Activated CD4-positive, alpha-beta T cell treated with anti-CD3 and anti-CD28 coated beads for 48 hours (primary cell): Measurements from ENCODE around the gene STX2.
A peak's percentile ranks its signal among the peaks of the same experiment; 100 is the strongest.
"Not testable (repeated sequence)": the region's sequence is repeated elsewhere in the genome, so short reads cannot be mapped to it uniquely, and the experiment has no call there.

Source experiments
- DNase-seq: peaks from one replicate; pipeline ENCODE4 v3.0.0-alpha.2; 2020

The STX2 gene

DNA sequence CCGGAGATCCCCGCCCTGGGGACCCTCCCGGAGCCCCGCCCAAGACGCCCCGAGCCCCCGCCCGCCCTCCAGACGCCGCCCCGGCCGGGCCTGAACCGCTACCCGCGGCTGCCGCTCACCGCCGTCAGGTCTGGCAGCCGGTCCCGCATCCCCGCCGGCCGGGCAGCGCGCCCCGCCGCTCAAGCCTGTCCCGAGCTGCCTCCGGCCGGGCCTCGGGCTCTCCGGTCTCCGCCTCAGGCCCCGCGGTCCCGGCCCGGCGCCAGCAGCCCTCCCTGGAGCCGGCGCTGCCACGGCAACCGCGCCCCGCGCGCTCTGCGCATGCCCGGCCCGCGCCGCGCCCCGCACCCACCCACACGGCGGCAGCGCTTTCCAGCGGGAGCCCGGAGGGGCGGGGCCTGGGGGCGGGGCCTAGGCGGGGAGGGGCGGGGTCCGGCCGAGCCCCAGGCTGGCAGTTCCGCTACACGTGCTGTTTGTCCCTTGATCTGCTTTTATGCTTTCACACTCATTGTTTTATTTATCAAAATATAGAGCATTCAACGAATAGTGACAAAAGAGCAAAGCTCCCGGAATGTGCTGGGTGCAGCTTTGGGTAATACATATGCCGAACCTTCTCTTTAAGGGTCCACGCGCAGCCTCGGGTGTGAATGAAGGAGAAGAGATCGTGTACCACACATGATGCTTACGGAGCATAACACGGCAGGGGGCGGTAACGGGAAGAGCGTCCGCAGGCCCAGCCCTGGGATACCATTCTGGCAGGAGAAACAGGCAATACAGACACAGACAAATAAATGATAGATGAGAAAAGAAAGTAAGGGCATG lies at the start of gene STX2:
TSS of gene STX2 (minus strand) at position 300 of the 819 bp plus-strand sequence. CDS start at position 149, 151 bp downstream.
- DNase-seq = peak; percentile 88

DNA sequence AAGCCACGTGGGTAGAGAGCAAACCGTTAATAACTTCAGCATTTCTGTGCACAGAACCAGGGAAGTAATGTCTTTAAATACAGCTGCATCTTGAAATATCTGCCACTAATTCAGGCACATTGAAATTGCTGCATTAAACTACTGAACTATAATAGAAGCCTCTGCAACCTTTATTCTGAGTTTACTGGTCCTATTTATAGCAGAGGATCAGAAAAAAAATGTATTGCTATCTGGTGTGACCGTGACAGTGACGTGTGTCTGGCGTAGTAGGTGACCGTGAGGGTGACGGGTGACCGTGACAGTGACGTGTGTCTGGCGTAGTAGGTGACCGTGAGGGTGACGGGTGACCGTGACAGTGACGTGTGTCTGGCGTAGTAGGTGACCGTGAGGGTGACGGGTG lies 48.1 kb upstream of the STX2 start:
- not testable (repeated sequence) for DNase-seq

DNA sequence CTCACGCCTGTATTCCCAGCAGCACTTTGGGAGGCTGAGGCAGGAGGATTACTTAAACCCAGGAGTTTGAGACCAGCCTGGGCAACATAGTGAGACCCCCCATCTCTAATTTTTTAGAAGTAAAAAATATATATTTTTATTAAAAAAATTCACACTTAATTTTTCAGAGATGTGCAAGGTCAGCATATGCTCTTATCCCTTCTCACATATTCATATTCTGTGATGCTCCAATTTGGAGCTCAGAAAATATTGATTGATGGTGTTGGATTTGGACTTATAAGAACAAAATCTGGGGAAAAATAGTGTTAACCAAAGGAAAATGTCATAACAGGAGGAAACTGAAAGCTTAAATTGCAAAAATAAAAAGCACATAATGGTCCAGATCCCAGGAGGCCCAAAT lies 42.5 kb upstream of the STX2 start:
- DNase-seq = no peak

DNA sequence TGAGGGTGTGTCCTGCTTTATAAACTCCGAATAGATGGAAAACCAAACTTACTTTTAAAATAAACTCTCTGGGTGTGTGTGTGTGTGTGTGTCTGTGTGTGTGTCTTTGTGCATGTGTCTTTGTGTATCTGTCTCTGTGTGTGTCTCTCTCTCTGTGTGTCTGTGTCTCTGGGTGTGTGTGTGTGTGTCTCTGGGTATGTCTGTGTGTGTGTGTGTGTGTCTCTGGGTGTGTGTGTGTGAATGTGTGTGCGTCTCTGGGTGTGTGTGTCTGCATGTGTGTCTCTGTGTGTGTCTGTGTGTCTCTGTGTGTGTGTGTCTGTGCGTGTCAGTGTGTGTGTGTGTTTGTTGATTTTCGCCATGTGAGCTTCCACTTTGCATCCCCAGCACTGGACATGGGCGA lies 42.0 kb upstream of the STX2 start:
- DNase-seq = no peak

DNA sequence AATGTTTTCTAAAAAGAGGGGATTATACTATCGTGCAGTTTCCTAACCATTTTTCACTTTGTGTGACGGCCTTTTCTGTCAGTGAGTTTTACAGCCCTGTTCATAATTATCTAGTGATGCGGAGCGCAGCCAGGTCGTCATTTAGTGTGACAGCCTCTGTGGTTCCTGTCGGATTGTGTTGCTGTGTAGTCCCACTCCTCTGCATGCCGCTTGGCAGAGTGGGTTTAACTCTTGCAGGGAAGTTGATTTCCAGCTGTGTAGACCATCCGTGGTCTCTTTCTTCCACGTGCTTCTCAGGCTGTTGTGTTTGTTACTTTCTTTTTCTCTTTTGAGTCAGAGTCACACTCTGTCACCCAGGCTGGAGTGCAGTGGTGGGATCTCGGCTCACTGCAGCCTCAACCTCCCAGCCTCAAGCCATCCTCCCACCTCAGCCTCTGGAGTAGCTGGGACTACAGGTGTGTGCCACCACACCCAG lies 41.4 kb upstream of the STX2 start:
- DNase-seq = peak; percentile 41

DNA sequence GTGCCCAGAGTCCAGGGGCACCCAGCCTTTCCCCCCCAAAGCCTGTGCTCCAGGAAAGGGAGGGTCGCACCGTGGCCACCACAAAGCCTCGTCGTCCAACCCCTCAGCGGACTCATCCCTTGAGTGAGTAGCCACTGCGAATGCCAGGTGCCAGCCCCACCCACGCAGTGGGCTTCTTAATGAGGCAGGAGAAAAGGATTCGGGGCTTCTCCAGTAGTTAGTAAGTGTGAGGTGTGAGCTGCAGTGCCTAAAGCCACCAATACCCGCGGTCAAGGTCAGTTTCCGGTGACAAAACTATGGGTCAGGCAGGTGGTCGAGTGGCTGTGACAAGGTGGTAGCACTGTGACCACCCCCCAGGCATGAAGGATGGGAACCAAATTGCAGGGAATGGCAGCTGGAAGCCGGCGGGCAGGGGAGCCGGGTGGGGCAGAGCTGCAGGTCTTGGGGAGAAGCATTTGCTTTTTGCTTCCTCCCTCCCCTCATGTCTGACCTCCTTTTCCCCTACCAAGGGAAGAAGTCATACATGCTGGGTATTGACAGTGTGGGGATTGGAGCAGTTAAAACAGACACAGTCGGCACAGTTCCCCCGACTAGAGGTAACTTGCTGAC lies 40.8 kb upstream of the STX2 start:
- peak; percentile 23 for DNase-seq

DNA sequence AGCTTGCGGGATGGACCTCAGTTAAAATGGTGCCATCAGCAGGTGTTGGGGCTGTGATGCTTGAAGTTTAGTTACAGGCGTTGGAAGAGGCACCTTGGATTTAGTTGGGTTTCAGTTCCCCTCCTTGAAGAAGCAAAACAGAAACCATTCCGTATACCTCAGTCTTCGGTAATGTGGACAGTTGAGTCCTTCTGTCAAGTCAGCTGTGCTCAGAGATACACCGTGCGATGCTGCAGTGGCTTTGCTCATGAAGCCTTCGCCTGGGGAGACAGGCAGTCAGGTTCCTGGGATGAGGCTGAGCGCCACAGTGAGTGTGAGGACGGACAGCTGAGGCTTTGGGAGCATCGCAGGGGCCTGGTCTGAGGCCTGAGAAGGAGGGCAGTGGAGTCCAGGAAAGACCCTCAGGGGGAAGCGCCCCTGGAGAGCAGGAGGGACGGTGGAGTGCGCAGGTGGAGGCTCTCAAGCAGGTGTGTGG lies 40.2 kb upstream of the STX2 start:
- DNase-seq = peak; percentile 18

DNA sequence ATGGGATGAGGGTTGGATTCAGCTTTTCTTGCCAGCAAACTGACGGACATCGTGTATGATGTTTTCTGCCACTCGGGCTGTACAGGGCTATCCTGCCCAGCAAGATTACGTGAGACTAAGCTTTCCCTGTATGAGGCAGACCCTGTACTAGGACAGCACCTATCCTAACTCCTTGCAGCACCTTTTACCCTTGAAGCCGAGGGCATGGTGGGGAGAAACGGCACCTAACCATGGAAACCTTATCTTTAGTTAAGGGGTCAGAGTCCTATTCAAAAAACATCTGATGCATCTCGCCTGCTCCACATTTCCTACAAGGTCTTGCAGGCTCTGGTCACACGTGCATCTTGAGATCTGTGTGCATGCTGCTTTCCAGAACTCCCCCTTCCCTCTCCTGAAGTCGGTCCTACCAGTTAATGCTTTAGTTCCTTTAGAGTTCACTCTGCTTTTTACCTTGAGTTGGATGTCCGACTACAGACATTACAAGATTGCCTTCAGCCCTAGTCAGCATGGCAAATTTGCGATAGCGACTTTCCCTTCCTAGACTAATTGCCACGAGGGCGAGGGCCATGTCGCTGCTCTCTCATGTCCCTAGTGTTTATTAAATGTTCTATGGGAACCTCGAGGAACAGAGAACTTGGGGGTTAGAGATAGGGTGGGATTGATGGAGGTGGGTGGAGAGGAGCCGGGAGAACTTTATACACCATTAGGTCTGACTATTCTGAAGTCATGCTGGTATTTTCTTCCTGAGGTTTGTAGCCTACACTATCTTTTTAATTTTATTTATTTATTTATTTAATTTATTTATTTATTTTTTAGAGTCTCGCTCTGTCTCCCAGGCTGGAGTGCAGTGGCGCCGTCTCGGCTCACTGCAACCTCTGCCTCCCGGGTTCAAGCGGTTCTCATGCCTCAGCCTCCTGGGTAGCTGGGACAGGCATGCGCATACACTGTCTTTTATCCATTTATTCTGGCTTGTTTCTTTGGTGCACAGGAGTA lies 39.4 kb upstream of the STX2 start:
- DNase-seq = no peak

DNA sequence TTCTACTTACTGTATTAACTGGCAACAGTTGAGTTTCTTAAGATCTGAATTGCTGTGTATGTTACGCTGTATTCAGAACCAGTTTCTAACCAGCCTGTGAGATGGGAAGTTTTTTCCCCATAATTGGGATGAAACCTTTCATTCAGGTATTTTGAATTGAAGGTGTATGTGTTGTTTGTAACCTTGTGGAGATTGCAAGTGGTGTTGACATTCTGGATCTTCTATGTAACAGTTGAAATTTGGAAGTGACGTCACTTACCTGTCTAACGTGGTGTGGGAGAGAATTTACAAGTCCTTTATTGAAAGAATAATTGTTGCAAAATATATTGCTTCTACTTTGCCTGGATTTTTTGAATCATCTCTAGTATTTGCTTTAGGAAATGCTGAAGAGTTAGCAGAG lies 38.3 kb upstream of the STX2 start:
- no peak for DNase-seq

DNA sequence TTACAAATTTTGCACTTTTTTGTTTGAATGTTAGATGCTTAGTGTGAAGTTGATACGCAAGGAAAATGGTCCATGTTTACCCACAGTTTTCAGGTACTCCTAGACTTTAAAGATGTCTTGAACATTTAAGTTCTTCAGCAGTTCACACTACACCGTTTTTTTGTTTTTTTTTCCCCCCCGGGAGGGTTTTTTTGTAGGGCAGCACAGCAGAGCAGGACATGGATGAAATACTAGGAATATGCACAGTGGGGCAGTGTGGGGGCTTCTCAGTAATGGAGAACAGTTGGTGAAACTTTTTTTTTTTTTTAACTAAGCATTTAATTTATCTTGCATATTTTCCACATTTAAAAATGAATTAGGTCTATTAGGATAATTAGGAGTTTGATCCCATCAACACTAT lies 37.7 kb upstream of the STX2 start:
- no peak for DNase-seq

DNA sequence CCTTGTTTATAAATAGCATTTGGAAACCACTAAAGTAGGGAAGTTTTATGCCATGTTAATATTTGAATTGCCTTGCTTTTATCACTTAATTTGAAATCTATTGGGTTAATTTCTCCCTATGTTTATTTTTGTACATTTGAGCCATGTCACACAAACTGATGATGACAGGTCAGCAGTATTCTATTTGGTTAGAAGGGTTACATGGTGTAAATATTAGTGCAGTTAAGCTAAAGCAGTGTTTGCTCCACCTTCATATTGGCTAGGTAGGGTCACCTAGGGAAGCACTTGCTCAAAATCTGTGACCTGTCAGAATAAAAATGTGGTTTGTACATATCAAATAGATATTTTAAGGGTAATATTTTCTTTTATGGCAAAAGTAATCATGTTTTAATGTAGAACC lies 37.2 kb upstream of the STX2 start:
- DNase-seq = no peak

DNA sequence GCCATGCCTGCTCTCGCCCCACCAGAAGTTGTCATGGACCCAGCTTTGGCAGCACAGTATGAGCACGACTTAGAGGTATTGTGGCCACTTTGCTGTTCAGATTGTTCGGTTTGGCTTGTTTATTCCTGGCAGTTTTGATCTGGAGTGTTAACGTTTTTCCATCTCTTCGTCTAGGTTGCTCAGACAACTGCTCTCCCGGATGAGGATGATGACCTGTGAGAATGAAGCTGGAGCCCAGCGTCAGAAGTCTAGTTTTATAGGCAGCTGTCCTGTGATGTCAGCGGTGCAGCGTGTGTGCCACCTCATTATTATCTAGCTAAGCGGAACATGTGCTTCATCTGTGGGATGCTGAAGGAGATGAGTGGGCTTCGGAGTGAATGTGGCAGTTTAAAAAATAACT lies 36.7 kb upstream of the STX2 start:
- not testable (repeated sequence) for DNase-seq

DNA sequence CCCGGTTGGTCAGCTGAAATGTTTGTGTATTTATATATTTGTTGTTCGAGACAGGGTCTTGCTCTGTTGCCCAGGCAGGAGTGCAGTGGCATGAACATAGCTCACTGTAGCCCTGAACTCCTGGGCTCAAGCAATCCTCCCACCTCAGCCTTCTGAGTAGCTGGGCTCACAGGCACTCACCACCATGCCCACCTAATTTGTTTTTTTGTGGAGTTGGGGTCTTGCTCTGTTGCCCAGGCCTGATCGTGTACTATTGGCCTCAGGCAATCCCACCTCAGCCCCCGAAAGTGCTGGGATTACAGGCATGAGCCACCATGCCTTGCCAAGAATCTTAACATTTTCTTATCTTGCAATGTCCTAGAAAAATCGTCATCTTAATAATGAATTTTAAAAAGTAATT lies 36.1 kb upstream of the STX2 start:
- no peak for DNase-seq

DNA sequence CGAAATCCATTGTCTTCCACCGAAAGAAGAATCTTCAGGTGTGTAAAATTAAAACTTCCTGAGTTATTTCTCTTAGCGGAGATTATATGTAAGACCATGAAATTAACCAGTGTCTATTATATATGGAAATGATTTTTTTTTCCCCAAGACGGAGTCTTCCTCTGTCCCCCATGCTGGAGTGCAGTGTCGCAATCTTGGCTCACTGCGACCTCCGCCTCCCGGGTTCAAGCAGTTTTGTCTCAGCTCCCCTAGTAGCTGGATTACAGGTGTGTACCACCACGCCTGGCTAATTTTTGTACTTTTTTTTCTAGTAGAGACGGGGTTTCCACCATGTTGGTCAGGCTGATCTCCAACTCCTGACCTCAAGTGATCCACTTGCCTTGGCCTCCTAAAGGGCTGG lies 35.6 kb upstream of the STX2 start:
- DNase-seq = no peak

DNA sequence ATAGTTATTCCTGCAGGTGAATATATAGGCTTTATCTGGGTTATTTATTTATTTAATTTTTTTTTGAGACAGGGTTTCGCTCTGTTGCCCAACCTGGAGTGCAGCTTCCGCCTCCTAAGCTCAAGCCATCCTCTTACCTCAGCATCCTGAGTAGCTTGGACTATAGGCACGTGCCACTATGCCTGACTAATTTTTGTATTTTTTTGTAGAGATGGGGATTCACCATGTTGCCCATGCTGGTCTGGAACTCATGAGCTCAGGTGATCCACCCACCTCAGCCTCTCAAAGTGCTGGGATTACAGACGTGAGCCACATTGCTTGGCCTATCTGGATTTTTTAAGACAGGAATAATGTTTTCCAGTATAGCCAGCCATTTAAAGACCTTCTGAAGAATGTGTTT lies 34.8 kb upstream of the STX2 start:
- DNase-seq = peak; percentile 33

DNA sequence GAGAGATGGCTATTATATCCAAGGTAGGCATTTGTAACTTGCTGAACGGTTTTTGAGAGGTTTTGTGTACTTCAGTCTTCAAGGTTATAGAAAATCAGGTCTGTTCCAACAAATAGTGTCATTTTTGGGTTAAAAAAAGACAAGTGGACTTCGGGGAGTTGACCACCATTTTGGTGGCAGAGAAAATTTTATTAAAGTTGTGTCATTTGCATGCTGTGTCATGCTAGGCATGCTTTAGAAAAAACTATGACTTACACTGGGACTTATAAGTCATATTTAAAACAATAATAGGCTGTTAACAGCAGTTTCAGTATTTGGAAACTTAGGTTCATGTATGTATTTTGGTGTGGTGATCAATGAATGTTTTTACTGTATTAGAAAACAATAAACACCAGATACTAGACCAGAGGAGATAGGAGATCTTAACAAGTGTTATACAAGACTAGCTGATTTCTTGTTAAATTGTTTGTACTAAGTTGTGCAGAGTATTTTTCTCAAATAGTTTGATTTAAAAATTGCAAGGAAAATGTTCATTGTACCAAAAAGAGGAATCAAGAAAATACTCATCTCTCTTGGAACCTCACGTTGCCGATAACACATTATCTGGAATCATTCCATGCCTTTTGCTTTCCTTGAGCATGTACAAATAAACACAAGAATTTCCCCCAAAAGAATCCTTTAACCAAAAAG lies 34.2 kb upstream of the STX2 start:
- DNase-seq = no peak

DNA sequence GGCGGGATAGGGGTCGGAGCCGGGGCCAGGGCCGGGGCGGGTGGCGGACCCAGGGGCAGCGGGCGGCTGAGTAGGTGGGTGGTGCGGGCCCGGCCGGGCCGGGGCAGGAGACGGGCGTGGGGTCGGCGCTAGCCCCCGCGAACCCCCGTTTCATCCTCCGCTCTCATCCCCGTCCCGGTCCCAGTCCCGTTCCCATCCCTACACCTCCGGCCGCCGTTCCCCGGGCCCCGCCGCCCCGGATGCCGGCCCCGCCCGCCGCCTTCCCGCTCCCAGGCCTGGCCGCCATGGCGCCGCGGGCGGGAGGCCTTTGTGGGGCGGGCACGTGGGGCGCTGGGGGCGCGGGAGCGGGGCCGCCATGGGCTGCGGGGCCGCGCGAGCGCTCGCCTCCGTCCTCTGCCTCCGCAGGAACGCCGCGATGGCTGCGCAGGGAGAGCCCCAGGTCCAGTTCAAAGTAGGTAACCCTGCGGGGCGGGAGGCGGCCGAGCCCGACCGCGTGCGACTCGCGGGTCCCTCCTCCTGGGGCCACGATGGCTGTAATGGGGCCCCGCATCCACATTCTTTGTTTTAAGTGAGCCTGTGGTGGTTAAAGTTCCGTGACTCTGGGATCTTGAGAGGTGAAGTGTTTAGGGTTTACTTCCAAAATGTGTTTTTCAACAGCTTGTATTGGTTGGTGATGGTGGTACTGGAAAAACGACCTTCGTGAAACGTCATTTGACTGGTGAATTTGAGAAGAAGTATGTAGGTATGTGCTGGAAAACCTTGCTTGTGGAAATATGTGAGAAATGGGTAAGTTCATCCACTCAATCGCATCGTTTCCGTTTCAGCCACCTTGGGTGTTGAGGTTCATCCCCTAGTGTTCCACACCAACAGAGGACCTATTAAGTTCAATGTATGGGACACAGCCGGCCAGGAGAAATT lies 33.4 kb upstream of the STX2 start:
- peak; percentile 60 for DNase-seq

DNA sequence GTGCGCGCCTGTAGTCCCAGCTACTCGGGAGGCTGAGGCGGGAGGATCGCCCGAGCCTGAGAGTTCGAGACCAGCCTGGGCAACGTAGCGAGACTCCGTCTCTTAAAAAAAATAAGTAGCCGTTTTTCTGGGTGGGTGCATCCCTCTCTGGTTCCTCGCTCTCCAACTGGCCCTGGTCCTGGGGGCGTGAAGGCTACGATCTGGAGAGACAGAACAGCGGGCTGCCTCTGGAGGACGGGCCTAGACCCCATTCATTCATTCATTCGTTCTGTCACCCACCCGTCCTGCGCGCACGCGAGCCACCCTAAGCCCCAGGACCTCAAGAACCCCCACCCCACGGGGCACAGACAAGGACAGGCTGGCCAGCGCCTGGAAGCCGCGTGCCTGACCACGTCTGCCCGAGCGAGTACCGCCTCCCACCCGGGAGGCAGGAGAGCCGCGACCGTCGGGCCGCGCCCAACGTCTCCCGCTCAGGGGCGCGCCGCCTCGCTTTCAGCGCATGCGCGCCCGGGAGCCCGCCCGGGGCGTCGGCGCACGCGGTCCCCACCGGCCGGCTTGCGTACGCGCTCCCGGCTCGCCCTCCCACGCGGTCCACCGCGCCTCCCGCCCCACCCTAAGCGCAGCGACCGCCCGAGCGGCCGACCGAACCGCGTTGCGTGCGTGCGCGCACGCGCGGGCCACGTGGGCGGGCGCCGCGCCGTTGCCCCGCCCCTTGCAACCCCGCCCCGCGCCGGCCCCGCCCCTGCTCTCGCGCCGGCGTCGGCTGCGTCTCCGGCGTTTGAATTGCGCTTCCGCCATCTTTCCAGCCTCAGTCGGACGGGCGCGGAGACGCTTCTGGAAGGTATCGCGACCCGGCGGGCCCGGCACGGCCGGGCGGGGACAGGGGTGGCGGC lies 32.5 kb upstream of the STX2 start, which contains the start of gene RAN:
TSS of gene RAN (plus strand) at position 781 of the 893 bp plus-strand sequence. CDS start 528 bp downstream, outside the sequence.
- DNase-seq = peak; percentile 95

DNA sequence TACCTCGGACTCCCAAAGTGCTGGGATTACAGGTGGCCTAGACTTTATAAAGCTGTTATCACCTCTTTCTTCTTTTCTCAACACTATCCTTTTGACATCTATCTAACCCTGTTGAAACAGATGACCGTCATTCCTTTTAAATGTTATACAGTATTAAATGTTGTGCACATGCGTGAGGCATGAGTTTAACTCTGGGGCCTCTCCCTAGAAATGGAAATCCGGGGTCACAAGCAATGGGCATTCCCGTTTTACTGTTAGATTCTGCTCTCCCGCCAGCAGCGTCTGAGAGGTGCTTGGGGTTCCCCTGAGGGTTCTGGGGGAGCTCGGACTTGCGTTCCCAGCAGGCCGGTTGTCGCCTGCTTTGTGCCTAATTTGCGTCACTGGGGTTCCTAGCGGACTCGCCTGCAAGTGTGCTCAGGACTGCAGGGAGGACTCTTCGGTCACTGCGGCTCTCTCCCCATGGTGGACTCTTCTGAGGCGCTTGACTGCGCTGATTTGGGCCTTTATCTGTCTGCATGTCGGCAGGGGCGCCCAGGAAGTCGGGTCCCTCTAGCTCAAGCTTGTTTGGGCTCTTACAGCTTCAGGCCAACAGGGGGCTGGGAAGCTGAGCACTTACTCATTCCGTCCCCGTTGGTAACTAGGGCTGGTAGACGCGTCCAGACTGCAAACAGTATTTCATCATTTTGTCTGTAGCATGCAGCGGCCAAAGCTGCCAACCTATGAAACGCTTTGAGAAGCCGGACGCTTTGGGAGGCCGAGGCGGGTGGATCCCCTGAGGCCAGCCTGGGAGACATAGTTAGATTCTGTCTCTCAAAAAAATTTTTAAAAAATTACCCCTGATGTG lies 31.6 kb upstream of the STX2 start:
- peak; percentile 83 for DNase-seq
